Measurements from ENCODE around the gene MAP3K13. TPM values are rescaled to one million over a fixed set of nuclear protein-coding genes. Genes with fewer than 3 reads are reported as not detected.

MAP3K13 gene
- total RNA-seq, 4 donors from 2014 or later, result 17.2 to 42.6 (median 31.9) TPM

GRCh38 chr3:185537369-185537970 lies 174.5 kb downstream of the MAP3K13 start:
- intact Hi-C loops (cut with DNase I; ENCODE audit: low total_unique reads) (no loop called here), in situ Hi-C loops (cut with MboI; ENCODE audit: low pct_ligation_motif_present in 1 of 4, low pct_unique_long_range_greater_than_20kb in 1 of 4, low sequenced_read_pairs in 3 of 4) (no loop called here)
- DNase-seq, result peak; percentile 73
- TF ChIP-seq EP300 (IDR thresholded peaks at IDR 0.05; ENCODE audit: low read depth) (peak; percentile 22), CTCF (IDR thresholded peaks at IDR 0.05) (peak in 1 of 5 experiments; percentile 17), POLR2A (IDR thresholded peaks at IDR 0.05) (peak; percentile 42), POLR2AphosphoS5 (IDR thresholded peaks at IDR 0.05) (peak in 2 of 3 donors; percentile 59 to 73)
- Histone ChIP-seq H3K4me3 (no peak overlapping the region), H3K36me3 (no peaks in the 10 kb centered on the region), H3K9me3 (no peaks in the 10 kb centered on the region), H3K27ac (peak overlapping the region; percentile 83 to 93 (median 87)), H3K4me1 (peaks cover 0 to 17% (median 12%) of the 10 kb centered on the region in 4 donors), H3K27me3 (no peaks in the 10 kb centered on the region)
- 20 to 25% methylated on average over 9 of the region's 9 CpGs for WGBS, 2 donors (ENCODE audit: low coverage in 1 of 2)

Other genes starting within 250 kb of the MAP3K13 start
- gene C3orf70, start 210.1 kb upstream of the MAP3K13 start, total RNA-seq, result 10 to 100 TPM; 13.9 to 16.4 (median 14.8) TPM
- gene EHHADH, start 109.1 kb upstream of the MAP3K13 start, total RNA-seq, result 10 to 100 TPM in 3 of 4 donors, 1 to 10 TPM in 1; 6.4 to 39.6 (median 14.3) TPM
- gene TMEM41A, start 135.9 kb downstream of the MAP3K13 start, total RNA-seq, result 10 to 100 TPM; 13.5 to 20.6 (median 15.5) TPM
- 100 to 1,000 TPM in 1 of 4 donors, 10 to 100 TPM in 3; 31.6 to 115 (median 74.7) TPM for gene LIPH, start 189.5 kb downstream of the MAP3K13 start, total RNA-seq
- gene SENP2, start 223.2 kb downstream of the MAP3K13 start, total RNA-seq, result 10 to 100 TPM in 3 of 4 donors, 1 to 10 TPM in 1; 4.0 to 28.4 (median 18.4) TPM